ENCODE measurements around the gene ZBTB39. TPM values are rescaled to one million over a fixed set of nuclear protein-coding genes. Genes with fewer than 3 reads are reported as not detected.

Gene ZBTB39
- total and polyA plus RNA-seq, 2 donors (not counting 1 experiment from before 2014, with no cell fraction given), result 5.4 to 13.9 TPM

GRCh38 chr12:56948881-56949280 lies 57.5 kb downstream of the ZBTB39 start:
- Histone ChIP-seq H3K79me2 (ENCODE audit: control insufficient read depth, insufficient read depth, low read length) (no peaks in the 10 kb centered on the region), H3K27me3 (replicated peaks in 1 of 4; ENCODE audit: control extremely low read depth in 1 of 4, control insufficient read depth in 3 of 4, insufficient read depth in 4 of 4, low read length in 3 of 4) (peaks cover 0 to 8% (median 0%) of the 10 kb centered on the region in 4 experiments), H3K4me3 (ENCODE audit: control extremely low read depth in 1 of 5, extremely low read depth in 1 of 5, insufficient read depth in 1 of 5, low read depth in 2 of 5, low read length in 4 of 5) (no peak overlapping the region), H2AFZ (ENCODE audit: insufficient read depth, low read depth, low read length, poor library complexity, severe bottlenecking) (no peak overlapping the region), H3K9ac (ENCODE audit: low read length) (no peak overlapping the region), H4K20me1 (ENCODE audit: control insufficient read depth, insufficient read depth, low read length, poor library complexity, severe bottlenecking) (no peaks in the 10 kb centered on the region), H3K27ac (ENCODE audit: low read length in 2 of 2) (no peak overlapping the region), H3K4me1 (ENCODE audit: control insufficient read depth in 2 of 2, insufficient read depth in 2 of 2, low read length in 2 of 2) (no peaks in the 10 kb centered on the region), H3K9me3 (ENCODE audit: control extremely low read depth in 1 of 3, control insufficient read depth in 2 of 3, insufficient read depth in 1 of 3, low read length in 2 of 3) (peaks cover 0 to 3% (median 0%) of the 10 kb centered on the region in 3 donors), H3K36me3 (replicated peaks in 1 of 2; ENCODE audit: control extremely low read depth in 1 of 2, control insufficient read depth in 1 of 2, extremely low read depth in 1 of 2, insufficient read depth in 2 of 2, low read length in 1 of 2) (no peaks in the 10 kb centered on the region), H3K4me2 (replicated peaks; ENCODE audit: low read depth, low read length, poor library complexity, severe bottlenecking) (no peak overlapping the region)
- Mint-ChIP-seq H3K9me3 (ENCODE audit: insufficient read depth) (peaks cover 6% of the 10 kb centered on the region), H3K4me1 (no peaks in the 10 kb centered on the region), H3K4me3 (no peak overlapping the region), H3K27me3 (peaks cover 26% of the 10 kb centered on the region), H3K27ac (no peak overlapping the region)
- intact Hi-C loops (cut with micrococcal nuclease), result no loop called here
- ATAC-seq (ENCODE audit: low read depth) (no peak), DNase-seq (no peak)
- TF ChIP-seq EZH2 (IDR thresholded peaks at IDR 0.05; ENCODE audit: borderline replicate concordance, insufficient read depth, low read depth, low read length, poor library complexity, severe bottlenecking), result no peak
- no peak for TF ChIP-seq CTCF (IDR thresholded peaks at IDR 0.05)
- POLR2A ChIA-PET, result no interaction called here
- WGBS (ENCODE audit: insufficient coverage), result 94% methylated on average over 2 of the region's 2 CpGs
- CTCF ChIA-PET, result no interaction called here

Other genes starting within 250 kb of the ZBTB39 start
- 0.89 and 3.5 TPM in 2 replicates for gene HSD17B6, start 243.2 kb downstream of the ZBTB39 start, total RNA-seq
- gene HSD17B6, start 243.2 kb downstream of the ZBTB39 start, polyA plus RNA-seq, result 0.63 and 0.78 TPM in 2 replicates
- 0.22 TPM in 1 of 2 replicates, not detected in the other for gene SDR9C7, start 72.1 kb downstream of the ZBTB39 start, total RNA-seq
- gene SDR9C7, start 72.1 kb downstream of the ZBTB39 start, polyA plus RNA-seq, result not detected in 2 replicates
- 1.5 and 2.4 TPM in 2 replicates for gene RDH16, start 48.9 kb downstream of the ZBTB39 start, total RNA-seq
- gene RDH16, start 48.9 kb downstream of the ZBTB39 start, polyA plus RNA-seq, result 1.1 and 2.0 TPM in 2 replicates
- not detected in 2 replicates for gene TAC3, start 10.0 kb upstream of the ZBTB39 start, total RNA-seq
- 0.24 TPM in 1 of 2 replicates, not detected in the other for gene TAC3, start 10.0 kb upstream of the ZBTB39 start, polyA plus RNA-seq
- gene MYO1A, start 43.6 kb upstream of the ZBTB39 start, total RNA-seq, result 1.3 TPM in 2 replicates
- 0.19 and 0.55 TPM in 2 replicates for gene MYO1A, start 43.6 kb upstream of the ZBTB39 start, polyA plus RNA-seq
- 35.0 and 40.1 TPM in 2 replicates for gene NEMP1, start 72.2 kb upstream of the ZBTB39 start, total RNA-seq
- 13.6 and 15.4 TPM in 2 replicates for gene NEMP1, start 72.2 kb upstream of the ZBTB39 start, polyA plus RNA-seq
- 49.0 and 52.1 TPM in 2 replicates for gene NAB2, start 82.6 kb upstream of the ZBTB39 start, total RNA-seq
- gene NAB2, start 82.6 kb upstream of the ZBTB39 start, polyA plus RNA-seq, result 5.8 and 6.7 TPM in 2 replicates
- 704 and 736 TPM in 2 replicates for gene STAT6, start 104.8 kb upstream of the ZBTB39 start, total RNA-seq
- gene STAT6, start 104.8 kb upstream of the ZBTB39 start, polyA plus RNA-seq, result 544 and 565 TPM in 2 replicates
- gene LRP1, start 121.9 kb upstream of the ZBTB39 start, total RNA-seq, result 4.1 and 5.7 TPM in 2 replicates
- gene LRP1, start 121.9 kb upstream of the ZBTB39 start, polyA plus RNA-seq, result 2.0 TPM in 2 replicates
- not detected in 2 replicates for gene LRP1-AS, start 141.1 kb upstream of the ZBTB39 start, total RNA-seq
- gene LRP1-AS, start 141.1 kb upstream of the ZBTB39 start, polyA plus RNA-seq, result not detected in 2 replicates
- 6.9 and 8.6 TPM in 2 replicates for gene NXPH4, start 210.2 kb upstream of the ZBTB39 start, total RNA-seq
- gene NXPH4, start 210.2 kb upstream of the ZBTB39 start, polyA plus RNA-seq, result 3.5 and 5.6 TPM in 2 replicates
- 147 and 166 TPM in 2 replicates for gene SHMT2, start 223.2 kb upstream of the ZBTB39 start, total RNA-seq
- gene SHMT2, start 223.2 kb upstream of the ZBTB39 start, polyA plus RNA-seq, result 203 and 236 TPM in 2 replicates
- gene STAC3, start 244.6 kb upstream of the ZBTB39 start, total RNA-seq, result 5.3 and 6.2 TPM in 2 replicates
- 4.5 and 4.9 TPM in 2 replicates for gene STAC3, start 244.6 kb upstream of the ZBTB39 start, polyA plus RNA-seq

Measured in B cell (primary cell).